RPMI8226 (cell line): ENCODE measurements around the gene NKG7.

Source experiments
- DNase-seq: peaks from one replicate; pipeline ENCODE4 v3.0.0-alpha.2; 2015

The NKG7 gene

DNA sequence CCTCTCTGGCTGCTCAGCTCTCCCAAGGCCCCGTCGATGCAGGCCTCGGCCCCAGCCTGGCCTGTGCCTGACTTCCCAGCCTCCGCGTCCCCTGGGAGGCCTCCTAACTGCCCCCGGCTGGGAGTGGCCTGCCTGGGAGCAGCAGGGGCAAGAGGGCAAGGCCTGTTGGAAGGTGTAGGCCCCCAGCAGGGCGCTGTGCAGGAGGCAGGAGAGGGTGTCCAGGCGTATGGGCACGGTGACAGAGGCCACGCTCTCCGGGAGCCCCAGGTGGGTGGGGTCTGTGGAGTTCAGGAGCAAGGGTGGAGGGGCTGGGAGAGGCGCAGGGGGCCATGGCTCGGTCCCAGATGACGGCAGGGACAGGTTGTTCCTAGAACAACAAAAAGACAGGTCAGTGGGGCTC, 16.7 kb upstream of the NKG7 start:
- DNase-seq, result no peak

DNA sequence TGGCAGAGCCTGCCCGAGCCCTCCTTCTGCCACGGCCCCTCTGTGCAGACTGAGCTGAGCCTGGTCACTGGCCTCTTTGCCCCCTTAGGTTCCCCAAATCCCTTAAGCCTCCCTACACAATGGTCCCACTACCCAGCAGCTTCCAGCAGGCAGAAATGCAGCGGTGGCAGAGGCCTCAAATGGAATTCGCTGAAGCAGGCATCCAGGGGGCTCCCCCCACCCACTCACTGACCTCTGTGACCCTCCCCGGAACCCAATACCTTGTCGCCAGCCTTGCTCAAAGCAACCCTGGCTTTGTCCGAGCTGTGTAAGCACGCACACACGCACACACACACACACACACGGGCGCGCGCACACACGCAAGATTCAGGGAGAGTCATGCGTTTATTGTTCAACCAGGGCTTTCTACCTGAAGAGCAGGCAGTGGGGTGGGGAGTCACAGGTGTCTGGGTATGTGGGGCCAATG, 15.5 kb upstream of the NKG7 start, which contains the start of gene LIM2:
Gene LIM2 (minus strand): TSS at position 51 of the 466 bp plus-strand sequence. CDS start 531 bp downstream, outside the sequence.
- DNase-seq, result no peak

DNA sequence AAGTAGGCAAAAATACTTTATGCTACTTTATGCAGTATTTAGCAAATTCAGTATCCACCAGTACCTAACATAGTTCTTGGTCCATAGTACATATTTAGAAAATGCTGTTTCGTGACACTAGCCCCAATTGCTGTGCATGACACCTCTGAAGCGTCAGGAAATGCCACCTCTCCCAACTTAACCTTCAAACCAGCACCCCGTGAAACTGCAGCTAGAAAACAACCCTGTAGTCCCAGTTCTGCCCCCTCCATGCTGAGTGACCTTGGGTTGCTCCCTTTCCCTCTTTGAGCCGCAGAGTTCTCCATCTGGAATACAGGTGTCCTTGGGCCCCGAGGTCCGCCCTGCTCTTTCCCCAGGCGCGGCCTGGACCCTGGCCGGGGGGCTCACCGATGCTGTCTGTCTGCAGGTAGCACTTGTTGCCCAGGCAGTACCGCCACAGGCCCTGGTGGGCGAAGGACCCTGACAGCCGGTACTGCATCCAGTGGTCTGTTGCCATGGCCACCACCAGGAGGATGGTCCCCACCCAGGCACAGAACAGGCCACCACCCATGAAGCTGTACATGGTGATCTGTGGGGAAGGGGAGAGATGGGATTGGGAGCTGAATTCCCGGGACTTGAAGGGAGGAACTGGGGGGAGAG, 14.5 kb upstream of the NKG7 start:
- no peak for DNase-seq

DNA sequence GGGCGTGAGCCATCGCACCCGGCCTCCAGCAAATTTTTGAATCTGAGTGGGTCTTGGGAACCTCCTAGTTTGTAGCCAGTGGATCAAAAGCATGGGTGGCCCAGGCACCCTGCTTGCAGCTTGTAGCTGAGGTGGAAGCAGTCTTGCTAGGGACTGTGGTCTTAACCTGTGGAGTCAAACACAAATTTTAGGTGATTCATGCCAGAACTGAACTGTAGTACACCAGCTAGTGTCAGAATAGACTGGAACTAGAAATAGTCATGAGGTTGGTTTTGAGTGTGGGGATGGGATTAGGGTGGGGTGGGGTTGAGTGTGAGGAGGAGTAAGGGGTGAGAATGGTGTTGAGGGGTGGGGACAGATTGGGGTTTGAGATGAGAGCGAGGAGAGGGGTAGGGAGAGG, 9.6 kb upstream of the NKG7 start:
- no peak for DNase-seq

DNA sequence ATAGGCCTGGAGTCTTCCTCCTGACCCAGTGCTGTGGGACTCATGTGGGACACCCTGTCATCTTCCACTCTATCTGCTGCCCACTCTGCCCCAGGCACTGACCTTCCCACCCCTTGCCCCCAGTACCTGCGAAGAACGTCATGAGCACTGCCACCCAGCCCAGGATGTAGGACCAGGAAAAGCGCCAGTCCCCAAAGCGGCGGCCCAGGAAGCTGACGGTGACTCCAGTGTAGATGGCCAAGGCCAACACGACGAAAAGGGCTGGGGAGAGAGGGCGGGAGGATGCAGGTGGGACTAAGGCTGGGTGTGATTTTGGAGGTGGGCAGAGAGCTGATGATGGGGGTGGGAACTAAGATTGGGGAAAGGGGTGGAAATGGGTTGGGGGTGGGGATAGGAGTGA, 7.9 kb upstream of the NKG7 start:
- DNase-seq, result no peak

DNA sequence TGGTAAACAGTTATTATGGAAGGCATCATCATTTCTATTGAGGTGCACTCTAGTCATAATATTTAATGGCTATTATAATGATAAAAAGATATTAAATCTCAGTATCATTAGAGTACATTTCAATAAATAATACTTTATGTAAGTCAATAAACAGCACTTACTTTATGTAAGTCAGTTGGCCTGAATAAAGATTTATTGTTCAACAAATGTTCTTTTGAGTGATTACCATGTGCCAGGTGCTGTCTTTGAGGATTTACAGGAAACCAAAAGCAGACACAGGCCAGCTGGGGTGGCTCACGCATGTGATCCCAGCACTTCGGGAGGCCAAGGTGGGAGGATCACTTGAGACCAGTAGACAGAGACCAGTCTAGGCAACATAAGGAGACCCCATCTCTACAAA, 5.0 kb upstream of the NKG7 start:
- no peak for DNase-seq

DNA sequence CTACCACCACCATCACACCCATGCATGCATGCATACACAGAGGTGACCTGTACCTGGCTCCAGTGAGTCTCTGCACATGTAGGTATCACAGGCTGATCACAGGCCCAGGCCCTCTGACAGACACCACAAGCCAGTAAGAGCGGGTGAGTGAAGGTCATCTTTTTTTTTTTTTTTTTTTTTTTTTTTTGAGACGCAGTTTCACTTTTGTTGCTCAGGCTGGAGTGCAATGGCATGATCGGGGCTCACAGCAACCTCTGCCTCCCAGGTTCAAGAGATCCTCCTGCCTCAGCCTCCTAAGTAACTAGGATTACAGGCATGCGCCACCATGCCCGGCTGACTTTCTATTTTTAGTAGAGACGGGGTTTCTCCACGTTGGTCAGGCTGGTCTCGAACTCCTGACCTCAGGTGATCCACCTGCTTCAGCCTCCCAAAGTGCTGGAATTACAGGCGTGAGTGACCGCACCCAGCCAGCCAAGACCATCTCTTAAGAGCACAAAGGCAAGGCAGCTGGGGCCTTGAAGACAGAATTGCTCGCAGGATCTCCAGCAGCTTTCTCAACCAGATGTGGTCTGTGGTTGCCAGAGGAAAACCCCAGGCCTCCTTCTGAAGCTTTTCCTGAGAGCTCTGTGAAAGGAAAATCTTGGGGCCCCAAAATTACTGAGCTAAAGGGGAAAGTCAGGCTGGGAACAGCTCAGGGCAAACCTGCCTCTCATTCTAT, 3.2 kb upstream of the NKG7 start:
- no peak for DNase-seq

DNA sequence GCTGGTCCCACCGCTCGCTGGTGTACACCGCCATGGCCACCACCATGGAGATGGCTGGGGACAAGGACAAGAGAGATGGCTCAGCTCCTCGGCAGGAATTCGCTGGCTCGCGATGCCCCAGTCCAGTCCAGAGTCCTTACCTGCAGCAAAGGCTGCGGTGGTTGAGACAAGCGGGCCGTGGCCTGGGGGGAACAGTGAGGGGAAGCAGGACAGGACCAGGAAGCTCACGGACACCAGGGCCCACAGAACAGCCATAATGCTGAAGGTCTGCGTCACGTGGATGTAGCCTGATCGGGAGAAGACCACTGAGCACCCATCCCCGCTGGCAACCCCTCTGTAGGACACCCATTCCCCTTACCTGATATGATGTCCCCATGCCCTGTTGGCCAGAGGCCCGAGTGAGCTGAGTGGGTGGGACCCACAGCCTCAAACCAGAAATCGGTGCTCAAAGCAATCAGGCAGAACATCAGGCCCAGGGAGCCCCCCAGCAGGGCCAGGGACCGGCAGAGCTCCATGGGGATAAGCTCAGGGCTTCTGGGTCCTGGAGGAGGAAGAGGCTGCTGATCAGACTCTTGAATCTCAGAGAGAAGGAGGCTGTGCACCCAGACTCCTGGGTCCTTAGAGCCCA, 319 bp downstream of the NKG7 start:
- no peak for DNase-seq

DNA sequence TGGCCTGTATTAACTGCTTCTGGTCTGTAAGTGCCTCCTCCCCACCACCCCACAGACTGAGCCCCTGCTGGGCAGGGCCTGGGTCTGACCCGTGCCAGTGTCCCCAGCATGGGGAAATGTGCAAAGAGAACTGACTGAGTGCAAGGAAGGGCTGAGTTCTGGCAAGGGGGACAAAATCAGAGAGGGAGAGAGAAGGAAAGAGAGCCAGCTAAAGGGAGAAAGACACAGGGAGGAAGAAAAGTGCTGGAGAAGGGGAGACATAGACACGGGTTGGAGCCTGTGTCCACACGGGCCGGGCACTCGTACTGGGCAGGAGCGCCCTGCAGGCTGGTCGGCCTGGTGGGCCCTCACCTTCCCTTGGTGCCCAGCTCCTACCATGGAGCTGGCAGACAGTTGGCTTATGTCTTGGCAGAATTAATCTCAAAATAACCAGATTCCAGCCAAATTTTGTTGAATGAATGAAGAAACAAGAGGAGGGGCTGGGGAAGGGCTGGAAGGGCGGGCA, 1.2 kb downstream of the NKG7 start:
- DNase-seq, result no peak

DNA sequence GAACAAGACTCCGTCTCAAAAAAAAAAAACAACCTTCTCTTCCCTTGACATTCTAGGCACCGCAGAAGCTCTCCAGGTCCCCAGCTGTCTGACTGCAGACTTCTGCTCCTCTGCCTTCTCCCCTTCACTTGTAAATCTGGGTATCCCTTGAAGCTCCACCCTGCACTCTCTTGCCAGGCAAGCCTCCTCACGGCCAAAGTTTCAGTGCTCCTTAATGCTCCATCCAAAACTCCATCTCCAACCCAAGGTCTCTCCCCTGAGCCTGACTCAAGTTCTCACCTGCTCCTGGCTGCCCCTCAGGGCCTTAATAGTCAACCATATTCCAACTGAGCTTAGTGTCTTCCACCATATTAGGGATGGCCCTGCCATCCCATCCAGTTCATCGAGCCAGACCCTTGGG, 2.2 kb downstream of the NKG7 start:
- DNase-seq, result no peak

DNA sequence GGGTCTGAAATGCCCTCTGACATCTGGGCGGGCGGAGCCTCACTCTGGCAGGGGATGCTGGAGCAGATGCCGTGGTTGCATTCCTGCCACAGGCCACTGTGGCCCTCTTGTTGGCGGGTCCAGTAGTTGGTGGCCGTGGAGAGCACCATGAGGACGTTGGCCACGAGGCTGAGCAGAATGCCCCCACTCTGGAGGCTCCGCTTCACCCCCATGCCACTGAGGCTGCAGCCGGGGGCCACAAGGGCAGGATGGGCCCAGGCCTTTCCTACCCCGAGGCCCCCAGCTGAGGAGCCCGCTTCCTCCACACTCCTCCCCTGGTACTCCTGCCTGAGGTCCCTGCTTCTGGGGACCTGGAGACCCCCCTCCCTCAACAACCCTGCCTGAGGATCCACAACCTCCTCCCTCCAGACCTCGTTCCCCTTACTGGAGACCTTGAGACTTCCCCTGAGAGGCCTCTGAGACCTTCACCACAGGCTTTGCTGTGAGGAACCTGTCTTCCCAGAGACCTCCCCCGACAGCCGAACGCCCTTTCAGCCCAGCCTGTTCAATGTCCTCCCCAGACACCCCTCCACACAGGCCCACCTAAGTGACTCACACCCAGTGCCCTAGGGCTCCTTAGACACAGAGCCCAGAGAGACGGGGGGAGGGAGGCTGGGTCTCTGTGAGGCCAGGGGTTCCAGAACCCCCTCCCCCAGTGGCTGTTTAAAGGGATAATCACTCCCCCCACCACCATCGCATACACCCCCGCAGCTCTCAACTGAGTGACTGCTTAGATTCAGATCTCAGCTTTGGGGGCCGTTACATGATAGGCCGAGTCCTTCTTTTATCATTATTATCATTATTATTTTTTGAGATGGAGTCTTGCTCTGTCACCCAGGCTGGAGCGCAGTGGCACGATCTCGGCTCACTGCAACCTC, 3.8 kb downstream of the NKG7 start, which contains the start of gene CLDND2:
Gene CLDND2 (minus strand): TSS at position 638 of the 917 bp plus-strand sequence. CDS start 426 bp downstream, at position 212.
- no peak for DNase-seq

DNA sequence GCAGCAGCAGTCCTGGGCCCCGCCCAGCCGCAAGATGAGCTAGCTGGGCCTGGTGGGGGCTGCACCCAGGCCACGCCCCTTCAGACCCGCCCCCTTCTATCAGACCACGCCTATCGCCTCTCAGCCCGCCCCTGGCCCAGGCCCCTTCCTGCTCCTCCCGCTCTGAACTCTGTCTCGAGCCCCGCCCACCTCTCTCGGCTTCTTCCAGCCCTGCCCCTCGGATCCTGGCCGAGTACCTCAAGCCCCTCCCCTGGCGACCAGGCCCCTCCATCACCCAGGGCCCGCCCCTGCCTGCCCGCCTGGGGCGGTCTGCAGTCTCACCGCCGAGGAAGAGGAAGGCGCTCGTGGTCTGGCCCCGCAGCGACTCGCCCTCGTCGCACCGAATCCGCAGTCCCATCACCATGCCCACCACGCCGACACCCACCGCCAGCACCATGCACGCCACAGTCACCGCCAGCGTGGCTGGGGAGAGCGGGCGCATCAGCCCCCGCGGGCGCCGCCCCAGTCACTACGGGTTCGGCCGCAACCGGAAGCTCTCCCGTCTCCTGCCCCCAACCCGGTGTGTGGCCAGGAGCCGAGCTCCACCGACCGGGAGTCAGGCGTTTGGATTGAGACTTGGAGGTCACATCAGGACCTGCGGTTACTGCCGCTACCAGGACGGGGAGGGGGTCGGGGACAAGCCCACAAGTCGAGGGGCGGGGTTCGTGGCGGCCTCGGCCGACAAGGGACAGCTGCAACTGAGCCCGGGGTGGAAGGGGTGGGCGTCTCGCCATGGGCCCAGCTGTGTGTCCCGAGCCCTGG, 4.7 kb downstream of the NKG7 start:
- peak; percentile 98 for DNase-seq

DNA sequence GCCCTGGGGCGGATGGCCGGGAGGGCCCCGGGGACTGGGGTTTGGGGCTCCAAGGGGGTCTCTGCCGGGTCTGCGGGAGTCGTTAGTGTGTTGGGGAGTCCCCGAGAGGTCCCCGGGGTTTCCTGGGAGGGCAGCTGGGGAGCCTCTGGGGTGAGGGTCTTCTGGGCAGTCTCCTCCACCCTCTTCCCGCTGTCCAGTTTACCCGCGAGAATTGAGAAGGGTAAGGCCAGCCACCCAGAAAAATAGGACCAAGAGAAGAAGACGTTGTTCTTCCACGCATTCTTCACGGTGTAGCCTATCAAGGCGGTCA, 5.2 kb downstream of the NKG7 start:
- DNase-seq, result no peak

DNA sequence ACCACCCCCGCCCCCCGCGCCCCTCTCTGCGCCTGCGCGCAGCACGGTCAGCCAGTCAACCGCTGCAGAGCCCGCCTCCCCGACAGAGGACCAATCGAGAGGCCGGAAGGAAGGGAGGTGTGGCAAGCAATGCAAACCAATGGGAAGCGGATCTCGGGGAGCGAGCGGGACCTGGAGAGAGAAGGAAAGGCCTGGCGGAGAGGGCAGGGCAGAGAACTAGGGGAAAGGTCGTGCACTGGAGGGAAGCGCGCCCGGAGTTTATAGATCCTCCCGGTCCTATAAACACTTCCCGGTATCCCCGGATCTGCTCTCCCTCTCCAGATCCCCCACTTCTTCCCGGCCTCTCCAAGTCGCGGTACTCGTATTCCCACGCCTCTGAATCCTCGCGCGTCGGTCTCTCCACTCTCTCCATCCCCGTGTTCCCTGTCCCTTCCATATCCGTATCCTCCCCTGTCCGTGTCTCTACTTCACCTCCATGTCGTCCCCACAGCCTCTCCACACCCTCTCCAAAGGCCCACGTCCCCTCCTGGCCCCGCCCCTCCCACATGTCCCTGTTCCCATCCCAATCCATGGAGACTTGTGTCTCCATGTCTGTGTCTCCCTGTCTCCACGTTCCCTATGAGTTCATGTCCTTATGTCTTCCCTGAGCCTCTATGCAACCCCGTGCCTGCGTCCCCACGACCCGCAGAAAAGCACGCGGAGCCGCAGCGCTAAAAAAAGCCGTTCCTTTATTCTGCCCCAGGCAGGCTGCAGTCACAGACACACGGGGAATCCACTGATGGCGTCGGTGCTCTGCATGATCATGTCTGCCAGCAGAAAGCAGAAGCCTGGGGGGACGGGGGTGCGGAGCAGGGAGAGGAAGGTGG, 5.8 kb downstream of the NKG7 start:
- DNase-seq, result peak; percentile 97

DNA sequence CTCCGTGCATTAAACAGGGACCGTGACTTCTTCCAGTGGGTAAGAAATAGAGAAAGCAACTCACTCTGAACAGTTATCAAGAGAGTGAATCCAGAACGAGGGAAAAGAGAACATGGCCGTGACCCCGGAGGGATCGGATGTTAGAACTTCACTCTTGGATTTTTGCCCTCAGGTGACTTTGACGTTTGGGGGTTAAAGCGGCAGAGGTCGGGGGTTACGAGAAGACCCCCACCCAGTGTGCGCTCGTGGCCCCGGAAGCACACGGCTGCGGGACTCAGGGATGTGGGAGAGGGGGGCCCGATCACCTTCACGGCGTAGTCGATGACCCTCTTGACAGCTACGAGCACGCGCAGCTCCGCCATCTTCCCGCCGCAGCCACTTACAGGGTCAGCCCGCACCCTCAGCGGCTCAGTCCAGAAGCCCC, 6.5 kb downstream of the NKG7 start, which contains the start of gene ETFB:
Gene ETFB (minus strand): TSS at position 424 of the 424 bp plus-strand sequence. CDS start 62 bp downstream, at position 362.
- no peak for DNase-seq

DNA sequence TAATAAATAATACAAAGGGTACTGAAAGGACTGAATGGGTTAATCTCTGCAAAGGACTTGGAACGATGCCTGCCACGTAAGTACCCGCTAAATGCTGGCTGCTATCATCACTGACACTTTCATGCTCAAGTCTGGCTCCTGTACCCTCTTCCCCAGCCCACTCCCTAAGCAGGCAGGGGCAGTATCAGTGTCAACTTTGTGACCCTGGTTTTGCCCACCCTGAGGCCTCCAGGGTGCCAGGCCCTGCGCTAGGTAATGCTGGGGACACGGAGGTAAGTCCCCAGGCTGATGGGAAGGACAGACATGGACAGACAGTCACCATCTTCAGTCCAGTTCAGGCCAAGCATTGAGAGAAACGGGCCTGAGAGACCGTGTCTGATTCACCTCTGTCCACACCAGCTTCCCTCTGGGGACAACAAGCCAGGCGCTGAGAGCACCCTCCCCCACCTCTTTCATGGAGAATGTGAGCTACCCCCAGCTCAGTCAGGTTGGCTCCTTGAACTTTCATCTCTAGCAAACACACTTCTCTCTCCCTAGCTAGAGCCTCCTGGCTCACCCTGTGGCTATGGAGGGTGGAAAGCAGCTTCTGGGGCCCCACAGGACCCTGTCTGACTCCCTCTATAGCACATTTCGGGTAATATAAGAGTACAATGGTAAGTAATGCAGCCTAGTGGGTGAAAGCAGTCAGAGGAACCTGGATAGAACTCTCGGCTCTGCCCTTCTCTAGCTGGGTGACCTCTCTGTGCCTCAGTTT, 7.1 kb downstream of the NKG7 start:
- peak; percentile 51 for DNase-seq

DNA sequence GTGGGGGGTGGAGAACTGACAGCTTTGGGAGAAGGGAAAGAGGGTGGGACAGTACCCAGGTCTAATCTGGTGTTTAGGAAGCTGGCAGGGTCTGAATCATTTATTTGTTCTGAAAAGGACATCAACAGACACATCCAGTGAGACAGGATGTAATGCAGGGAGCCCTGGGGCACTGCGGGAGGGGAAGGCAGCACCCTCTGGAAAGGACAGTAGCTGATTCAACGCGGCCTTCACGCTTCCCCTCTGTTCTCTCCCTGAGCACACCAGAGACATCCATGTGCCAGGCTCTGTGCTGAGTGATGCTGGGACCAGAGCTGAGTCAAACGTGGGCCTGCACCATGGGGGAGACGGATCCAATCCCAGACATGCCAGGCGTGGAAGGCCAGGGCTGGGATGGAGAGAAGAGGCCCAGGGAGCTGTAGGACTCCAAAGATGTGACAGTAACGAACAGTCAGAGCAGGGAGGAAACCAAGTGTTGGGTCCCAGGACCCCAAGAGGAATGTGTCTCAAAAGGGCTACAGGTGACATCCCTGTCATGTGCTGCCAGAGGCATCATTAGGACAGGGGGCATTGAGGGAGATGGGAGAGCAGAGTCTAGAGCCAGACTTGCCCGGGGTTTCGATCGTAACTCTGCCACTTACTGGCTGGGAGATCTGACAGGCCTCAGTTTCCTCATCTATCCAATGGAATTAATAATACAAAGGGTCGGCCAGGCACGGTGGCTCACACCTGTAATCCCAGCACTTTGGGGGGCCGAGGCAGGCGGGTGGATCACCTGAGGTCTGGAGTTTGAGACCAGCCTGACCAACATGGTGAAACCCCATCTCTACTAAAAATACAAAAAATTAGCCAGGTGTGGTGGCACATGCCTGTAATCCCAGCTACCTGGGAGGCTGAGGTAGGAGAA, 8.0 kb downstream of the NKG7 start:
- DNase-seq, result no peak

DNA sequence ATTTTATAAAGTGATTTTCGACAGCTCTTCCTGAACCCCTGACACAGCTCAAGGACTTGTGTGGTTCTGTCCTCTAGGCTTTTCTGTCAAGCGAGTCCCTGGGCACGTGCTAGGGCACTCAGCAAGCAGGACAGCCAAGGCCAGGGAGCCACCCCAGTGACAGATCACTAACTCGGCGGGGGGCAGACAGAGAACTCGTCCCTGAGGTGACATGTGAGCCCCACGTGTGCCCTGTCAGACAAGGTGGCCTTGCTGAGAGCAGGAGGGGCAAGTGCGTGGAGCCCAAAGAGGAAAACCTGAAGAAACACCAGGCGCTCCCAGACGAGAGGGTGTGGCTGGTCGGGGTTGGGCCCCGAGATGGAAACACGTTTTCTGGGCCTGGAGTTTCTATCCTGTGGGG, 11.2 kb downstream of the NKG7 start:
- DNase-seq, result no peak

DNA sequence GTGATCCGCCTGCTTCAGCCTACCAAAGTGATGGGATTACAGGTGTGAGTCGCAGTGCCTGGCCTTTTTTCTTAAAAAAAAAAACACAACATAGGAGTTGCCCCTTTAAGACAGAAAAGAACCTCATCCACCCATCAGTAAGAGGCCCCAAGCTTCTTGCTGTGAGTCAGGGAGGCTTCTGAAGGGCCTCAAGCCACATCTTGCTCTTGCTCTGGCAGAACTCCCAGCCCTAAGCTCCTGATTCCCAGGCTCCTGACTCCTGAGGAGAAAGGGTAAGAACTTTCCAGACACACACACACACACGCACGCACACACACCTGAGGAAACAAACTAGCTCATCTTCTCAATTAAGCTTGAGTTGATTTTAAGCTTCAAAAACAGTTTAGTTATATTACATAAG, 13.2 kb downstream of the NKG7 start:
- no peak for DNase-seq
